Naive thymus-derived CD8-positive, alpha-beta T cell (primary cell): ENCODE results near the gene ANKS1B. TPM values are rescaled to one million over a fixed set of nuclear protein-coding genes. Genes with fewer than 3 reads are reported as not detected.
"Not testable (repeated sequence)": the region's sequence is repeated elsewhere in the genome, so short reads cannot be mapped to it uniquely, and the experiment has no call there.

Experiments
- ATAC-seq, 2 donors: fragments of 150-1000 bp; cut with Tn5 transposase in 1 of 2; sonication (Bioruptor Pico), chemical (Tn5 transposase) in 1 of 2; 1 replicate in 1 of 2; 2 replicates in 1 of 2; pipeline ENCODE4 v1.10.0; 2021; ENCODE audit warnings: mild to moderate bottlenecking in 2 of 2, moderate library complexity in 2 of 2
- POLR2A ChIA-PET: fragments of 350-600 bp; sonication (Branson Sonifier 250); formaldehyde crosslinking; loops from one replicate; lab custom pipeline; 2021; ENCODE audit warnings: antibody characterized with exemption; lab: Charles Lee
- DNase-seq, 10 donors: peaks; one replicate each; pipeline versions ENCODE4 v3.0.0 to v3.0.0-alpha.2; 2020 to 2022
- H3K27ac Mint-ChIP-seq, 10 donors: one replicate each; pipeline ENCODE4 v1.8.0; 2020 to 2022; ENCODE audit warnings: mild to moderate bottlenecking in 10 of 10, mixed read lengths in 10 of 10, moderate library complexity in 4 of 10, inconsistent platforms in 1 of 10
- H3K27me3 Mint-ChIP-seq, 5 donors: one replicate each; pipeline ENCODE4 v1.8.0; 2021 to 2022; ENCODE audit warnings: mixed read lengths in 5 of 5
- H3K36me3 Mint-ChIP-seq, 3 donors: one replicate each; pipeline ENCODE4 v1.8.0; 2020 to 2022; ENCODE audit warnings: mixed read lengths in 3 of 3, mild to moderate bottlenecking in 2 of 3, inconsistent platforms in 1 of 3
- H3K4me1 Mint-ChIP-seq, 4 donors: one replicate each; pipeline ENCODE4 v1.8.0; 2021 to 2022; ENCODE audit warnings: mixed read lengths in 4 of 4
- H3K4me3 Mint-ChIP-seq, 10 donors: one replicate each; pipeline ENCODE4 v1.8.0; 2020 to 2022; ENCODE audit warnings: mild to moderate bottlenecking in 10 of 10, mixed read lengths in 10 of 10, moderate library complexity in 6 of 10, inconsistent platforms in 1 of 10
- H3K9me3 Mint-ChIP-seq, 9 donors: one replicate each; pipeline ENCODE4 v1.8.0; 2020 to 2022; ENCODE audit warnings: mixed read lengths in 9 of 9, mild to moderate bottlenecking in 3 of 9, inconsistent platforms in 1 of 9, moderate library complexity in 1 of 9
- polyA plus RNA-seq, 3 donors: library from polyadenylated mRNA; unstranded; fragments of 300-500 nt; fragmentation: Illumina TruSeq; gene quantifications; one replicate each; pipeline ENCODE4 v1.2.3, GENCODE V29; 2021
- total RNA-seq, 8 experiments: library from RNA in 2 of 8; stranded (reverse) in 2 of 8; gene quantifications; one replicate each; pipeline ENCODE4 v1.2.3 and lab custom pipeline; 2021 to 2026

Gene ANKS1B
- total and polyA plus RNA-seq, 5 experiments from 2014 or later = not detected

DNA sequence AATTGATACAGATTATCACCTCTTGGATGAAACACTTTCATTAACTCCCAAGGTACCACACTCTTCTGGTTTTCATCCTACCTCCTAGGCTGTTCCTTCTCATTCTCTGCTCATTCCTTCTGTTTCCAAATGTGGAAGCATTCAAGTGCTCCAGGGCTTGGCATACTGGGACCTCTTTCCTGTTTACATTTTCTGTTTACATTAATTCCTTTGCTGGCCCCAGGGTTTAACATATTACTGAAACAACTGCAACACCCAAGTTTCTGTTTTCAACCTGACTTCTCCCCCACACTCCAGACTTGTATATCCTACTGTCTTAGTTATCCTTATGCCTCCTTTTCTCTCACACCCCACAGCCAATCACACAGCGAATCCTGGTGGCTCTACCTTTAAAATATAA, 723.5 kb downstream of the ANKS1B start:
- POLR2A ChIA-PET = no interaction called here
- no peak for DNase-seq
- H3K36me3 Mint-ChIP-seq = no peaks in the 10 kb centered on the region
- H3K27me3 Mint-ChIP-seq = no peaks in the 10 kb centered on the region
- H3K27ac Mint-ChIP-seq = no peak overlapping the region
- no peak overlapping the region for H3K4me3 Mint-ChIP-seq
- ATAC-seq = no peak
- peaks cover 0 to 40% (median 3%) of the 10 kb centered on the region in 9 donors for H3K9me3 Mint-ChIP-seq
- H3K4me1 Mint-ChIP-seq = no peaks in the 10 kb centered on the region

DNA sequence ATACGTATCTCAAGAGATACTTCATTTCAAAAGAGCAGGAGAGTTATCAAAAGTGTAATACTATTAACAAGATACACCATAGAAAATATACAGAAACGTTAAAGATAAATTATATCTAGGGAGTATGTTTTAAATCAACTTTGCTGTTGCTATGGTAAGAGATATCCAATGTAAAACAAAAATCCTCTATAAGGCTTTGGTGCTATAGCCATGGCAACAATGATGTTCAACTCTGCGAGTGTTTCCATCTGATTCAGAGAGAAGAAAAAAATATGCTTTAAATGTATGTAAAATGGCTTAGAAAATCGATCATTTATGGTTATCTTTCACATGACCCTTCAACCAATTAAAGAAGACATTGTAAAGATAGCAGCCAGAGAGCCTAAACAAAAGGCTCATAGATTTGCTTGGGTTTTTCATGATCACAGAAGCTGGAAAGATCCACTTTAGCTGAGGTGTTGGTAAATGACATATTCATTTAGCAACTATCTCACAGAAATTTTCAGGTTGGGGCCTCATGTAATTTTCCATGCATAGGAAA, 724.2 kb downstream of the ANKS1B start:
- H3K9me3 Mint-ChIP-seq = peaks cover 0 to 32% (median 2%) of the 10 kb centered on the region in 9 donors
- no peaks in the 10 kb centered on the region for H3K4me1 Mint-ChIP-seq
- ATAC-seq (no peak), DNase-seq (no peak)
- no peaks in the 10 kb centered on the region for H3K27me3 Mint-ChIP-seq
- POLR2A ChIA-PET = no interaction called here
- no peak overlapping the region for H3K27ac Mint-ChIP-seq
- H3K4me3 Mint-ChIP-seq = no peak overlapping the region
- no peaks in the 10 kb centered on the region for H3K36me3 Mint-ChIP-seq

DNA sequence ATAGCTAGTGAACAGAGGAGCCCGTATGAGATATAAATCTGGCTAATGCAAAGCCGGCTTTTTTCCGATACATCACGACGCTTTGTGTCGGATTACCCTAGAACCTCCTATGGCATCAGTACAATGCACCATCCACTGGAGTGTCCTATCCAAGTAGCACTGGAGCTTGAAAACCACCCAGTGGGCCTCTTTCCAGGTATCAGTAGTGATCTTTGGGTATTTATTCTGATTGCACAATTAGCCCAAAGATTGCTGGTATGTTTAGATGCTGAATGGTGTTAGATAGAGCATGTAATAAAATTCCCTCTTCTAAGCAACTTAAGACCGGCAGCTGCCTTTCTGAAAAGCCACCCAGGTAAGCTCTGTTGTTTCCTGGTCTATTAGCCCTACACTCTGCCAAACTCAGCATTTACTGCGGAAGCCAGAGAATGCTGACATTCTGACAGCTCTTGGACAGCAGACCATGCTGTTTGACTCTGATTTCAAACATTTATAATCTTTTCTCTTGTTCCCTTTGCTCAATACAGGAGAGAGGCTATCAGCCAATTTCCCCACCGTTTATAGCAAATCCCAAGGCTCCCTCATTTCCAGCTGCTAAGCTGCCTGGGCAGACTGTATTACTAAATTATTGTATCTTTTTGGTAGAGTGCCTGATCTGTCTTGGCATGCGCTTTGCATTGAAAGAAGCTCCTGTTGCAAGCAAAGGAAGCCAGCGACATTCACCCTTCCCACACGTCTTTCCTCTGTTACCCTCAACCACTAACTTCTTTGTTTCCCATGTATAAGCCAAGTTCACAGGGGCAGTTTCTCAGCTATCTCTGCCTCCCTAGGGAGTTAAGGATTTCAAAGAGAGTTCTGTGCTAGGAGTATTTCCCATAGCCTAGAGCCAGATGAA, 725.4 kb downstream of the ANKS1B start:
- Mint-ChIP-seq H3K4me1 (no peaks in the 10 kb centered on the region), H3K4me3 (no peak overlapping the region), H3K27ac (no peak overlapping the region), H3K9me3 (peaks cover 0 to 25% (median 2%) of the 10 kb centered on the region in 9 donors), H3K27me3 (no peaks in the 10 kb centered on the region), H3K36me3 (no peaks in the 10 kb centered on the region)
- DNase-seq = no peak
- POLR2A ChIA-PET = no interaction called here
- no peak for ATAC-seq

DNA sequence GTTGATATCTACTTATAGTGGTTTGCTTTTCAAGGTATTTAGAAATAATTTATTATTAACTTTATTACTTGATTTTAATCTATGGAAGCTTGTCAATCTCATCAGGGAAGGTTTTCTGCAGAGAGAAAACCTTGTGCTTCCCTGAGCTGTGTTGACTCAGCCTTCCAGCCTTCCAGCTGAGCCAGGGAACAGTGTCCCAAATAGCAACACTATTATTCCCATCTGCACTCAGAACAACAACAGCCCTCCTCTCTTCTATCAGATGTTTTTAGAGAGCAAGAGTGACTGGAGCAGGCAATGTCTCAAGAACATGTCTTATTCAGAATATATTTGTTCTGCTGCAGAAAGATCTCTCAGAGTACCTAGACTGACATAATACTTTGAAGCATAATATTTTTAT, 727.1 kb downstream of the ANKS1B start:
- DNase-seq = no peak
- no peaks in the 10 kb centered on the region for H3K4me1 Mint-ChIP-seq
- no peak for ATAC-seq
- H3K9me3 Mint-ChIP-seq = peaks cover 0 to 23% (median 0%) of the 10 kb centered on the region in 9 donors
- H3K36me3 Mint-ChIP-seq = no peaks in the 10 kb centered on the region
- POLR2A ChIA-PET = no interaction called here
- H3K27ac Mint-ChIP-seq = no peak overlapping the region
- H3K27me3 Mint-ChIP-seq = no peaks in the 10 kb centered on the region
- no peak overlapping the region for H3K4me3 Mint-ChIP-seq

DNA sequence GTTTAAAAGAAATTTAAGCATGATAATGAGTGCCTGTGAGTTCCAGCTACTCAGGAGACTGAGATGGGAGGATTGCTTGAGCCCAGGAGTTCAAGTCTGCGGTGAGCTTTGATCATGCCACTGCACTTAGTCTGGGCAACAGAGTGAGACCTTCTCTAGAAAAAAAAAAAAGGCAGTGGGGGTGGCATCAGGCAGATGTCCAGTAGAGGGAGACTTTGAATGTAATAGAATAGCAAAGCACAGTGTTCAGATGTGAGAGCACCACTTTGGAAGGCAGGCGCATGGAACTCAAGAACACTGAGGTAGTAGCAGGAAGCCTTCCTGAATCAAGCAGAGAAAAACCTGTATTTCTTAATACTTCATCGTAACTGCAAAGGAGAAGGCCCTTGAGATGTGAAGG, 731.7 kb downstream of the ANKS1B start:
- Mint-ChIP-seq H3K4me3 (no peak overlapping the region), H3K4me1 (no peaks in the 10 kb centered on the region), H3K36me3 (no peaks in the 10 kb centered on the region), H3K9me3 (peaks cover 0 to 20% (median 4%) of the 10 kb centered on the region in 9 donors), H3K27me3 (no peaks in the 10 kb centered on the region), H3K27ac (no peak overlapping the region)
- ATAC-seq = no peak
- POLR2A ChIA-PET = no interaction called here
- no peak for DNase-seq

DNA sequence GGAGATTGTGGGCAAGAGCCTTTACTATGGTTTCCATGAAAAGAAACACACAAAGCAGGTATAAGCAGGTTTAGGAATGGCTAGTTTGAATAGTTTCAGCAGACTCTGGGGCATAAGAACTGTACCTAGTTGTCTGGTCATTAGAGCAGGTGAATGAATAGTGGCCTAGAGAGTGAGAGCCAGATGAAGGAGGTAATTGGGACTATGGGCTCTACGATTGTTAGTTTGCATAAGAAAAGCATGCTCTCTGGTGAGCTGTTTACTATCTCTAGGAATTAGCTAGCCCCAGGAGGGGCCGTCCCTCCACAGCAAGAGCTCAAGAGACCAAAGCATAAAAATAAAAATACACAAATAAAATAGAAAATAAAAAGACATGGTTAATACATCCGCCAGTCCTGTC, 734.6 kb downstream of the ANKS1B start:
- ATAC-seq (no peak), DNase-seq (no peak)
- POLR2A ChIA-PET = no interaction called here
- Mint-ChIP-seq H3K27ac (no peak overlapping the region), H3K27me3 (no peaks in the 10 kb centered on the region), H3K36me3 (no peaks in the 10 kb centered on the region), H3K4me3 (no peak overlapping the region), H3K4me1 (no peaks in the 10 kb centered on the region), H3K9me3 (peaks cover 0 to 12% (median 4%) of the 10 kb centered on the region in 9 donors)

DNA sequence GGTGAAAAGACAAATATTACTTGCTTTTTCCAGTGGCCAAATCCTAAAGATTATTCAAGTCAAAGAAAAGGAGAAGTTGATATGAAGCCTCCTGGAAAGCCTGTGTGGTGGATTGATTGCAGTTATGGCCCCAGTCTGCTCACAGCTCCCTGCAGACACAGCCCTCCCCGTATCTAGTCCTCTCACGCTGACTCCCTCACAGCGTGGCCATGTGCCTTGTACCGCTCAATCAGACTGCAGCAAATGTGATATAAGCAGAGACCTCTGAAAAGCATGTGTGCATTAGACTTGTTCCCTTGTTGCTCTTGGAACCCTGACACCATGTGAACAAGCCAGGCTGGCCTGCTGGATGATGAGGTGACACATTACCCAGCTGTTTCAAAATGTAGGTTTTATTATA, 735.2 kb downstream of the ANKS1B start:
- Mint-ChIP-seq H3K27me3 (peaks cover 0 to 1% (median 0%) of the 10 kb centered on the region in 5 donors), H3K4me3 (no peak overlapping the region), H3K36me3 (no peaks in the 10 kb centered on the region), H3K4me1 (no peaks in the 10 kb centered on the region), H3K27ac (no peak overlapping the region), H3K9me3 (peaks cover 0 to 12% (median 6%) of the 10 kb centered on the region in 9 donors)
- ATAC-seq = no peak
- no peak for DNase-seq
- POLR2A ChIA-PET = no interaction called here

DNA sequence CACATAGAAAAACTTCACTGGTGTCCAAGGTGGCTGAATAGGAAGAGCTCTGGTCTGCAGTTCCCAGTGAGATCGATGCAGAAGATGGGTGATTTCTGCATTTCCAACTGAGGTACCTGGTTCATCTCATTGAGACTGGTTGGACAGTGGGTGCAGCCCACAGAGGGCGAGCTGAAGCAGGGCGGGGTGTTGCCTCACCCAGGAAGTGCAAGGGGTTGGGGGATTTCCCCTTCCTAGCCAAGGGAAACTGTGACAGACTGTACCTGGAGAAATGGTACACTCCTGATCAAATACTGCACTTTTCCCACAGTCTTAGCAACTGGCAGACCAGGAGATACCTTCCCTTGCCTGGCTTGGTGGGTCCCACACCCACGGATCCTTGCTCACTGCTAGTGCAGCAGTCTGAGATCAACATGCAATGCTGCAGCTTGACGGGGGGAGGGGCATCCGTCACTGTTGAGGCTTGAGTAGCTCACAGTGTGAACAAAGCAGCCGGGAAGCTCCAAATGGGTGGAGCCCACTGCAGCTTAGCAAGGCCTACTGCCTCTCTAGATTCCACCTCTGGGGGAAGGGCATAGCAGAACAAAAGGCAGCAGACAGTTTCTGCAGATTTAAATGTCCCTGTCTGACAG, 746.7 kb downstream of the ANKS1B start:
- H3K9me3 Mint-ChIP-seq = peaks cover 0 to 36% (median 15%) of the 10 kb centered on the region in 9 donors
- H3K27me3 Mint-ChIP-seq, POLR2A ChIA-PET, H3K27ac Mint-ChIP-seq, ATAC-seq, H3K4me3 Mint-ChIP-seq, H3K36me3 Mint-ChIP-seq, DNase-seq, H3K4me1 Mint-ChIP-seq: not testable (repeated sequence)

DNA sequence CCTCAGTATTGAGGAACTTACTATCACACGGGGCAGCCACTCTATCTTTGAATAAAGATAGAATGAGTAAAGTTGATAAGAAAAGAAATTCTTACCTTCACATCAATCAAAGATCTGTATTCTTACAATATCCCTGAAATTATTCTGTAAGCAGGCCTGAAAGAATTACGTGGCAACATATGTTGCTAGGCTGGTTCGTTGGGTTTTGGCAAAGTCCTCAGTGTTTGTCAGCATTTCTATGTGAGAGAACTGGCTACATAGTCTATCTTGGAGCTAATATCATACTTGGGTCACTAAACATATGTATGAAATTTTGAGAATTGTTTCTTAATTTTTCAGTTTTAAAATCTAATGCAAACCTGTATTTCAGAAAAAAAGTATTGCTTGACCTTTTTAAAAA, 749.4 kb downstream of the ANKS1B start:
- DNase-seq (no peak), ATAC-seq (no peak)
- peaks cover 0 to 27% (median 10%) of the 10 kb centered on the region in 9 donors for H3K9me3 Mint-ChIP-seq
- H3K4me3 Mint-ChIP-seq = no peak overlapping the region
- no peaks in the 10 kb centered on the region for H3K27me3 Mint-ChIP-seq
- no peak overlapping the region for H3K27ac Mint-ChIP-seq
- H3K36me3 Mint-ChIP-seq = no peaks in the 10 kb centered on the region
- POLR2A ChIA-PET = no interaction called here
- no peaks in the 10 kb centered on the region for H3K4me1 Mint-ChIP-seq

DNA sequence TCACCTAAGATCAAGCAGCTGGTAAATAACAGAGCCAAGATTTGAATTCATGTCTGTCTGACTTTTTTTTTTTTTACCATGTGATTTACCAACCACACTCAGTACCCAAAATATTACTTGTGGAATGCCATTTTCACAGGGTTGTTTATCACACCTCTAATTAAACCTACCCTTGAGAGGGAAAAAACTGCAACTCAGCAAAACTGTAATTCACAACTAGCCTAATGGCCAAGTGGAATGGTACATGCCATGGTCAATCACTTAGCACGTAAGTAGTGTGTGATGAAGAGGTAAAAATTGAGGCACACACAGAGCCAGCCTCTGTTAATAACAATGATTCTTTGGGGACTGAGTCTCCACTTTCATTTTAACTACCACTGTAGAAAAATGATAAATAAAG, 750.0 kb downstream of the ANKS1B start:
- no peaks in the 10 kb centered on the region for H3K36me3 Mint-ChIP-seq
- no peak for ATAC-seq
- H3K9me3 Mint-ChIP-seq = peaks cover 0 to 21% (median 9%) of the 10 kb centered on the region in 9 donors
- POLR2A ChIA-PET = no interaction called here
- no peak overlapping the region for H3K27ac Mint-ChIP-seq
- H3K4me3 Mint-ChIP-seq = no peak overlapping the region
- no peak for DNase-seq
- no peaks in the 10 kb centered on the region for H3K27me3 Mint-ChIP-seq
- no peaks in the 10 kb centered on the region for H3K4me1 Mint-ChIP-seq

DNA sequence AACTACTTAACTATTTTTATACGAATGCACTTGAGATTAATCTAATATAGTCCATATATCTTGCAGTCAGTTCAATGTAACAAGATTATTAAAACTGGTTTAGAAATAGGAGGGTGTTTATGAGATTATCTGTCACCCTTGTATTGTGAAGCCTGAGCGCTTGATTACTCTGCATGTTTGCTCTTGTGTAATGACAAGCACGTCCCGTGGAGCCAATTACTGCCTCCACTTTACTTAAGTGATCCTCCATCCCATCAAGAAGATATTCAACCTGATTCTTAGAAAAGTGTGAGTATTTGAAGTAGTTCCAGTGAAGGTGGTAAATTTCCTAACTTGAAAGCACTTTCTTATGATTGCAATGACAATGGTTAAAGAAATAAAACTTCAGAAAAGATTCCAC, 752.4 kb downstream of the ANKS1B start:
- no peak for DNase-seq

DNA sequence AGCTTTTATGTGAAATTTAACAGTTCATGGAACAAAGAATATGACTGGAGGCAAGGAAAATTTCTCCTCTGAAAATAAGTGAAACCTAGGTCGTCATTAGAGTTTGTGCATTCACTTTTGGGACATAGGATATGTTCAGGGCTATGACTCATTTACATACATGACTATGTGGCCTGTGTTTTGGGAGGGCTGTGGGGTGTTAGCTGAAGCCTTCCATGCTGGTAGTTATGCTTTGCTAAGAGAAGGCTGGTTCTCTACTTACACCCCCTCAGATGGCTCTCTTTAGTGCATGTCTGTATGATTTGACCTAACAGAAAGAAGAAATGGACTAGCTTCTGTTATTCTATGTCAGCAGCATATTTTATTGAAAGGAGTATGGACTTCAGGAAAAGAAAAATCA, 753.7 kb downstream of the ANKS1B start:
- Mint-ChIP-seq H3K27ac (no peak overlapping the region), H3K9me3 (peaks cover 0 to 8% (median 0%) of the 10 kb centered on the region in 9 donors), H3K4me1 (no peaks in the 10 kb centered on the region), H3K36me3 (no peaks in the 10 kb centered on the region), H3K27me3 (no peaks in the 10 kb centered on the region), H3K4me3 (no peak overlapping the region)
- ATAC-seq = no peak
- no peak for DNase-seq
- POLR2A ChIA-PET = no interaction called here

More for the DNA sequence above, 752.4 kb downstream of the ANKS1B start:
- Mint-ChIP-seq H3K4me3 (no peak overlapping the region), H3K4me1 (no peaks in the 10 kb centered on the region), H3K36me3 (no peaks in the 10 kb centered on the region), H3K27me3 (no peaks in the 10 kb centered on the region), H3K27ac (no peak overlapping the region), H3K9me3 (peaks cover 0 to 11% (median 2%) of the 10 kb centered on the region in 9 donors)
- no peak for ATAC-seq
- POLR2A ChIA-PET = no interaction called here

DNA sequence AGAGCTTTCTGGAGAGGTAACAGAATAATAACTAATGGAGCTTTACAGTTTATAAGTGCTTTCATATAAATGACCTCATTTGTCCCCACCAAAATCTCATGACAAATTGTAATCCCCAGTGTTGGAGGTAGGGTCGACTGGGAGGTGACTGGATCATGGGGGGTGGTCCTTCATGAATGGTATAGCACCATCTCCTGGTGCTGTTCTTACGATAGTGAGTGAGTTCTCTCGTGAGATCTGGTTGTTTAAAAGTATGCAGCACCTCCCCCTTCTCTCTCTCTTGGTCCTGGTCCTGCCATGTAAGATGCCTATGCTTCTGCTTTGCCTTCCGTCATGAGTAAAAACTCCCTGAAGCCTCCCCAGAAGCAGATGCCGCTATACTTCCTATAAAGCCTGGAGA, 760.5 kb downstream of the ANKS1B start:
- POLR2A ChIA-PET = no interaction called here

More for the DNA sequence above, 760.5 kb downstream of the ANKS1B start:
- no peak overlapping the region for H3K27ac Mint-ChIP-seq
- H3K9me3 Mint-ChIP-seq = peaks cover 0 to 5% (median 0%) of the 10 kb centered on the region in 9 donors
- ATAC-seq (no peak), DNase-seq (no peak)
- no peaks in the 10 kb centered on the region for H3K4me1 Mint-ChIP-seq
- no peaks in the 10 kb centered on the region for H3K27me3 Mint-ChIP-seq
- no peaks in the 10 kb centered on the region for H3K36me3 Mint-ChIP-seq
- no peak overlapping the region for H3K4me3 Mint-ChIP-seq
